Nucleus accumbens (tissue), 56 donors: ENCODE measurements around the gene PCDHGB7.
"Not testable (repeated sequence)": the region's sequence is repeated elsewhere in the genome, so short reads cannot be mapped to it uniquely, and the experiment has no call there.

Source experiments
- DNase-seq, 56 donors: peaks; one replicate each; lab custom pipeline; 2025; lab: John Stamatoyannopoulos, UW

PCDHGB7 gene

GRCh38 chr5:141422742-141423291 lies 5.3 kb downstream of the PCDHGB7 start:
- DNase-seq, result no peak

GRCh38 chr5:141427783-141428426 lies 10.4 kb downstream of the PCDHGB7 start:
- DNase-seq, result no peak

GRCh38 chr5:141430332-141431113 lies 13.0 kb downstream of the PCDHGB7 start, which contains the start of gene PCDHGA12:
Gene PCDHGA12, plus strand, starts transcription at chr5:141430507. Its CDS starts 253 bp downstream, at chr5:141430760.
- peak in 8 of 56 donors; percentile 16 to 45 (median 22) for DNase-seq

GRCh38 chr5:141431286-141431685 lies 13.8 kb downstream of the PCDHGB7 start:
- no peak for DNase-seq

GRCh38 chr5:141432308-141432707 lies 14.8 kb downstream of the PCDHGB7 start:
- not testable (repeated sequence) for DNase-seq

- DNase-seq, result not testable (repeated sequence)
These were observed 15.2 kb downstream of the PCDHGB7 start for GRCh38 chr5:141432726-141433125.

GRCh38 chr5:141434006-141434405 lies 16.5 kb downstream of the PCDHGB7 start:
- DNase-seq, result no peak

- no peak for DNase-seq
These were observed 19.7 kb downstream of the PCDHGB7 start for GRCh38 chr5:141437221-141437620.

- DNase-seq, result no peak
These were observed 22.1 kb downstream of the PCDHGB7 start for GRCh38 chr5:141439411-141440141.

GRCh38 chr5:141440341-141440740 lies 22.9 kb downstream of the PCDHGB7 start:
- DNase-seq, result no peak

GRCh38 chr5:141441571-141442170 lies 24.2 kb downstream of the PCDHGB7 start:
- DNase-seq, result no peak

GRCh38 chr5:141465351-141465750 lies 47.9 kb downstream of the PCDHGB7 start:
- DNase-seq, result no peak
